ENCODE results near the gene LRRC14B.

DNA sequence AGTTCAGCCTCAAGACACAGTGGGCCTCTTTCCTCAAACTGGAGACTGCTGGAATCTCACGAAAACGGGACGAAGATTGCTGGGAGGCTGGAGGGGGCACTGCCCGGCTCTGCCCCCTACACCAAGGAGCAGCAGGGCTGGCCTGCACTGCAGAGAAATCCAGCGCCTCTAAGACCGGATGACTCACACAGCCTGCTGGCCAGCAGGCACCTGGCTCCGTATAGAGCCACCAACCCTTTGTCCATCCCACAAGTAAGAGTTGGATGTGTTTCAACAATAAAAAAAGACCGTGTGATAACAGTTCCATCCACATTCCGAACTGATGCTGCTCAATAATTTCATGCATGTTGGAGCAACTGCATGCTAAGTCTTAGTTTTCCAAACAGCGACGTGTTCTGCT is 15.1 kb downstream of the LRRC14B start:
- TF ChIP-seq POLR2A (IDR thresholded peaks at IDR 0.05; ENCODE audit: low read depth, low read length) (no peak), POLR2AphosphoS5 (IDR thresholded peaks at IDR 0.05; ENCODE audit: low read depth, low read length) (no peak), TAF1 (IDR thresholded peaks at IDR 0.05; ENCODE audit: borderline replicate concordance, low read depth, low read length) (no peak)
